ENCODE results near the gene BTBD19. TPM values are rescaled to one million over a fixed set of nuclear protein-coding genes. Genes with fewer than 3 reads are reported as not detected.
"Not testable (repeated sequence)": the region's sequence is repeated elsewhere in the genome, so short reads cannot be mapped to it uniquely, and the experiment has no call there.

Gene BTBD19
- polyA plus RNA-seq, 2 of the 4 experiments (the other 2 are of a cell fraction), result 4.7 to 7.4 TPM

DNA sequence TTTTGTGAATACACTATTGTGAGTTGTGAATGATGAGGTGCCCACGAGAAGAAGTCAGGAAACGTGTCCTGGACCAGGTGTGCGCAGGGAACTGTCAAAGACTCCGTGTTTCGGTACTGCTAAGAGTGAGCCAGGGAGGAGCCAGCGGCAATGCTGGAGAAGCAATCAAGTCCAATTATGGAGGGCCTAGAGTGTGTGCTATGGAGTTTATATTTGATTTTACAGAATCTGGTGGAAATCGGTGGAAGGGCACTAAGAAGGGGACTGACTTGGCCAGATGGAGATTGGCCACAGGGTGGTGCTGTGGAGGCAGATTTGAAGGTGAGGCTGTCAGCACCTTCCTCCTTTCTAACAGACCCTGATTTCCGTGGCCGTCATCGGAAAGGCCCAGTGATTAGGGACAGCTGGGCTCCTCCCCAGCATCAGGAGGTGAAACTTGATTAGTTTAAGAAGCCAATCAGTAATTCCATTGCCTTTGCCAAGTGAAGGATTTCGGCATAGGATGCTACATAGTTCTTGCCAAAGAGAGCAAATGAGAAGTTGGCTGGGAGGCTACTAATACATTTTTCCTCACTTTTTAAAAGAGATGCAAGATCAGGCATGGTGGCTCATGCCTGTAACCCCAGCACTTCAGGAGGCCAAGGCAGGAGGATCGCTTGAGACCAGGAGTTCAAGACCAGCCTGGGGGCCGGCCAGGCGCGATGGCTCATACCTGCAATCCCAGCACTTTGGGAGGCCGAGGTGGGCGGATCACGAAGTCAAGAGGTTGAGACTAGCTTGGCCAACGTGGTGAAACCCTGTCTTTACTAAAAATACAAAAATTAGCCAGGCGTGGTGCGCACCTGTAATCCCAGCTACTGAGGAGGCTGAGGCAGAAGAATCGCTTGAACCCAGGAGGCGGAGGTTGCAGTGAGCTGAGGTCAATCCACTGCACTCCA, 27.7 kb downstream of the BTBD19 start:
- ChIA-PET POLR2A (no interaction called here), CTCF (interaction anchor here (0.5 to 2.7 kb wide), 16 partner anchors 9 to 522 kb away, joined by 3 to 14 read pairs (median 4); partner anchors contain the start of genes HECTD3 and RPS8)
- Histone ChIP-seq H3K4me3 (no peak overlapping the region), H3K27ac (no peak overlapping the region), H3K4me2 (peak overlapping the region; percentile 42), H3K9me3 (no peaks in the 10 kb centered on the region), H3K4me1 (no peaks in the 10 kb centered on the region)
- WGBS (ENCODE audit: missing lambda C conversion rate), result 55% methylated on average over 21 of the region's 23 CpGs
- DNase-seq (ENCODE audit: low read depth in 1 of 2, low spot score in 1 of 2), result peak; percentile 42 to 76
- TF ChIP-seq SMC3 (IDR thresholded peaks at IDR 0.05) (peak; percentile 60), RAD21 (conservative IDR thresholded peaks at IDR 0.05 in 1 of 2, IDR thresholded peaks at IDR 0.05 in 1 of 2) (peak; percentile 70 to 75), FOXS1 (CRISPR knock-in tag; IDR thresholded peaks at IDR 0.05) (no peak)
- TF ChIP-seq, protein P1, sequence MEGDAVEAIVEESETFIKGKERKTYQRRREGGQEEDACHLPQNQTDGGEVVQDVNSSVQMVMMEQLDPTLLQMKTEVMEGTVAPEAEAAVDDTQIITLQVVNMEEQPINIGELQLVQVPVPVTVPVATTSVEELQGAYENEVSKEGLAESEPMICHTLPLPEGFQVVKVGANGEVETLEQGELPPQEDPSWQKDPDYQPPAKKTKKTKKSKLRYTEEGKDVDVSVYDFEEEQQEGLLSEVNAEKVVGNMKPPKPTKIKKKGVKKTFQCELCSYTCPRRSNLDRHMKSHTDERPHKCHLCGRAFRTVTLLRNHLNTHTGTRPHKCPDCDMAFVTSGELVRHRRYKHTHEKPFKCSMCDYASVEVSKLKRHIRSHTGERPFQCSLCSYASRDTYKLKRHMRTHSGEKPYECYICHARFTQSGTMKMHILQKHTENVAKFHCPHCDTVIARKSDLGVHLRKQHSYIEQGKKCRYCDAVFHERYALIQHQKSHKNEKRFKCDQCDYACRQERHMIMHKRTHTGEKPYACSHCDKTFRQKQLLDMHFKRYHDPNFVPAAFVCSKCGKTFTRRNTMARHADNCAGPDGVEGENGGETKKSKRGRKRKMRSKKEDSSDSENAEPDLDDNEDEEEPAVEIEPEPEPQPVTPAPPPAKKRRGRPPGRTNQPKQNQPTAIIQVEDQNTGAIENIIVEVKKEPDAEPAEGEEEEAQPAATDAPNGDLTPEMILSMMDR (IDR thresholded peaks at IDR 0.05), result peak; percentile 63
- no peak for FAIRE-seq
- ATAC-seq, result peak; percentile 89 to 94

DNA sequence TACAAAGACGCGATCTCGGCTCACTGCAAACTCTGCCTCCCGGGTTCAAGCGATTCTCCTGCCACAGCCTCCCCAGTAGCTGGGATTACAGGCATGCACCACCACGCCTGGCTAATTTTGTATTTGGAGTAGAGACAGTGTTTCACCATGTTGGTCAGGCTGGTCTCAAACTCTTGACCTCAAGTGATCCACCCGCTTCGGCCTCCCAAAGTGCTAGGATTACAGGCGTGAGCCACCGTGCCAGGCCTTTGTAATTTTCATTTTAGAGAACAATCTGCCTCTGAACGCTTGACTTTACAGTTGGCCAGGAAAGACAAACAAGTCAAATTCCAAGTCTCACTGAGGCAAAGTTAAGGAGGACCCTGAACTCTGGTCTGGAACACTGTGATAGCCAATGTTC, 30.0 kb downstream of the BTBD19 start:
- not testable (repeated sequence) for H3K4me2 ChIP-seq, FAIRE-seq

DNA sequence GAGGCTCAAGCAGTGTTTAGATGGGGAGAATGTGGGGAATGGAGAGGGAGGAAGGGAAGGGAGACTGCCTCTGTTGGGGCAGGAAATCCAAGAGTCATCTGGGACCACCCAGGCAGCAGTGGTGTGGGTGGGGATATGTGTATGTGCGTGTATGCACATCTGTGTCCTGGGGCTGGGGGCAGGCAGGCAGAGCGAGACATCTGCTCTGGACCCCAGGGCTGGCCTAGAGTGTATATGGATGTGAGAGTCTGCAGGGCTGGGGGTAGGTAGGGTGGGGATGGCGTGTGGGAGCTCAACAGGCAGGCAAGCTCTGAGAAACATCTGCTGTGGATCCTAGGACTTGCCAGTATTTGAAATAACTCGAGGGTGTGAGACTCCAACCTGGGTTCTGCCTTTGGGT, 31.3 kb downstream of the BTBD19 start:
- TF ChIP-seq TP53 (CRISPR knock-in tag; IDR thresholded peaks at IDR 0.05) (no peak), RARB (CRISPR knock-in tag; IDR thresholded peaks at IDR 0.05) (no peak)
- no peak overlapping the region for H3K4me2 ChIP-seq
- no peak for FAIRE-seq
- no peaks in the 10 kb centered on the region for H3K9me3 ChIP-seq
- CTCF ChIA-PET, result interaction anchor here (0.6 to 0.9 kb wide), 2 partner anchors 52 to 653 kb away, joined by 3 read pairs; no protein-coding TSS in a partner anchor
- POLR2A ChIA-PET, result no interaction called here
- H3K27ac ChIP-seq, result no peak overlapping the region
- no peak for ATAC-seq
- no peak overlapping the region for H3K4me3 ChIP-seq
- H3K4me1 ChIP-seq, result peaks cover 3% of the 10 kb centered on the region; the same call in 1 of the 3 replicates
- no peak for DNase-seq (ENCODE audit: low read depth in 1 of 2, low spot score in 1 of 2)
- 68% methylated on average over 4 of the region's 4 CpGs for WGBS (ENCODE audit: missing lambda C conversion rate)

More for the DNA sequence above, 30.0 kb downstream of the BTBD19 start:
- H3K4me3 ChIP-seq; H3K27ac ChIP-seq; H3K9me3 ChIP-seq; POLR2A ChIA-PET; H3K4me1 ChIP-seq; ATAC-seq; DNase-seq (ENCODE audit: low read depth in 1 of 2, low spot score in 1 of 2): not testable (repeated sequence)
- WGBS (ENCODE audit: missing lambda C conversion rate), result 92% methylated on average over 10 of the region's 11 CpGs
- CTCF ChIA-PET, result interaction anchor here (0.6 to 2.7 kb wide), 2 partner anchors 11 to 656 kb away, joined by 4 to 14 read pairs; no protein-coding TSS in a partner anchor

DNA sequence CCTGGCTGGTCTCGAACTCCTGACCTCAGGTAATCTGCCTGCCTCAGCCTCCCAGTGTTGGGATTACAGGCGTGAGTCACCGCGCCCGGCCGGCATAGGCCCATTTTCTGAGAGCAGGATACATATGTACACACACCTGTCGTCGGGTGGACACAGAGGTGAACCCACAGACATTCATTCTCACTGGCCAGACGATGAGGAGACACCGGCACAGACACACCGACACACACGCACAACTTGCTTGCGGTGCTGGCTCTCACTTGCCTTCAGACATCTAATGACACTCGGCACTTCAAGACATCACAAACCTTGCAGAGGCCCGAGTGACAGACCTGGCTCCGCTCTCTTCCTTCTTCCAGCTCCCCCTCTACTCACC, 34.2 kb downstream of the BTBD19 start:
- FAIRE-seq (no peak), ATAC-seq (peak in 1 of 2 experiments; percentile 36; a peak in 4 of 6 replicates), DNase-seq (ENCODE audit: low read depth in 1 of 2, low spot score in 1 of 2) (no peak)
- H3K4me3 ChIP-seq, result peak overlapping the region; percentile 49
- H3K4me1 ChIP-seq, result peaks cover 3% of the 10 kb centered on the region; the same call in 1 of the 3 replicates
- WGBS (ENCODE audit: missing lambda C conversion rate), result 78% methylated on average over 13 of the region's 16 CpGs
- peak overlapping the region; percentile 53 to 84; a peak in 4 of 6 replicates for H3K27ac ChIP-seq
- peak overlapping the region; percentile 89 for H3K4me2 ChIP-seq
- ChIA-PET CTCF (no interaction called here), POLR2A (no interaction called here)
- no peaks in the 10 kb centered on the region for H3K9me3 ChIP-seq
- TF ChIP-seq RNF2 (IDR thresholded peaks at IDR 0.05; ENCODE audit: borderline replicate concordance, low read depth) (no peak), MAZ (IDR thresholded peaks at IDR 0.05; ENCODE audit: borderline replicate concordance, low read depth, low read length) (no peak), EHMT2 (IDR thresholded peaks at IDR 0.05; ENCODE audit: low read depth) (no peak), KDM1A (IDR thresholded peaks at IDR 0.05; ENCODE audit: low read depth) (no peak), EHF (CRISPR knock-in tag; IDR thresholded peaks at IDR 0.05) (no peak), HOXB5 (CRISPR knock-in tag; IDR thresholded peaks at IDR 0.05) (no peak), ZNF302 (CRISPR knock-in tag; IDR thresholded peaks at IDR 0.05) (no peak), CBX8 (IDR thresholded peaks at IDR 0.05) (no peak), RCOR1 (IDR thresholded peaks at IDR 0.05; ENCODE audit: low read depth, low read length) (no peak)
- TF ChIP-seq, protein P1 (IDR thresholded peaks at IDR 0.05), result no peak
- TF ChIP-seq, protein P2, sequence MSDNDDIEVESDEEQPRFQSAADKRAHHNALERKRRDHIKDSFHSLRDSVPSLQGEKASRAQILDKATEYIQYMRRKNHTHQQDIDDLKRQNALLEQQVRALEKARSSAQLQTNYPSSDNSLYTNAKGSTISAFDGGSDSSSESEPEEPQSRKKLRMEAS (IDR thresholded peaks at IDR 0.05), result no peak
- TF ChIP-seq, protein P3, sequence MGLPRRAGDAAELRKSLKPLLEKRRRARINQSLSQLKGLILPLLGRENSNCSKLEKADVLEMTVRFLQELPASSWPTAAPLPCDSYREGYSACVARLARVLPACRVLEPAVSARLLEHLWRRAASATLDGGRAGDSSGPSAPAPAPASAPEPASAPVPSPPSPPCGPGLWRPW (IDR thresholded peaks at IDR 0.05), result no peak
- TF ChIP-seq, protein P4, sequence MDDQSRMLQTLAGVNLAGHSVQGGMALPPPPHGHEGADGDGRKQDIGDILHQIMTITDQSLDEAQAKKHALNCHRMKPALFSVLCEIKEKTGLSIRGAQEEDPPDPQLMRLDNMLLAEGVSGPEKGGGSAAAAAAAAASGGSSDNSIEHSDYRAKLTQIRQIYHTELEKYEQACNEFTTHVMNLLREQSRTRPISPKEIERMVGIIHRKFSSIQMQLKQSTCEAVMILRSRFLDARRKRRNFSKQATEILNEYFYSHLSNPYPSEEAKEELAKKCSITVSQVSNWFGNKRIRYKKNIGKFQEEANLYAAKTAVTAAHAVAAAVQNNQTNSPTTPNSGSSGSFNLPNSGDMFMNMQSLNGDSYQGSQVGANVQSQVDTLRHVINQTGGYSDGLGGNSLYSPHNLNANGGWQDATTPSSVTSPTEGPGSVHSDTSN (IDR thresholded peaks at IDR 0.05), result no peak
